Measurements from ENCODE around the gene GSG1L.
"Not testable (repeated sequence)": the region's sequence is repeated elsewhere in the genome, so short reads cannot be mapped to it uniquely, and the experiment has no call there.

GSG1L gene

DNA sequence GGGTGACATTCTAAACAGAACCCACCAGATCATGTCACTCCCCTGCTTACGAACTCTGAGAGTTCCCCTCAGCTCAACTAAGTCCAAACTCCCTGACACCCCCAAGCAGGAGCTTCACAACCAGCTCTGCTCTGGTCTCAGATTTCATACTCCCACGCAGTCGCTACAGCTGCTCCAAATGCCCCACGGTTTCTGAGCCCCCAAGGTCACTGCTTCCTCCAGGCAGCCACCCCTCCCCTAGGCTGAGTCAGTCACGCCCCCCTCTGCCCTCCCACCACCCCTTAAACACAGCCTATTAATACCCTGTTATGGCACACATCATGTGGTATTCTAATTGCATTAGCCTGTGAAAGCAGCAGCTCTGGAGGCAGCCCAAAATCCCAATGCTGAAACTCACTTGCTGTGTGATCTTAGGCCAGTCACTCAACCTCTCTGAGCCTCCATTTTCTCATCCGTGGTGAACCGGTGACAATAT, 51.5 kb downstream of the GSG1L start:
- DNase-seq: no peak

DNA sequence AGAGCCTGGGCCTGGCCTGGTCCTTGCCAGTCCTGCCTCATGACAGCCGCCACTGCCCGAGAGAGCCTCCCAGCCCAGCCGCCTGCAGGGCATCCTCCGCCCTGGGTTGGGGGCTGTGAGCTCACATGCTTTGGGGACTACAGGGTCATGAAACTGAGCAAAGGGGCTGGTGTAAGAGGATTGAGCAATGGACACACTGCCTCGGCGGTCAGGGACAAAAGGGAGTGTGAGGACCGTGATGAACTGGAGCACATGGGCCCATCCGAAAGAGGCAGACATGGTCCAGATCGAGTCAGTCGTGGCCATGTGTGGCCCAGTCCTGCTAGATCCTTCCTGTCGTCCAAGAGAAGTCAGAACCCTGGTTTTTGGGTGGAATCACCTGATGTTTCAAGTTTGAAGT, 52.3 kb downstream of the GSG1L start:
- no peak for DNase-seq

DNA sequence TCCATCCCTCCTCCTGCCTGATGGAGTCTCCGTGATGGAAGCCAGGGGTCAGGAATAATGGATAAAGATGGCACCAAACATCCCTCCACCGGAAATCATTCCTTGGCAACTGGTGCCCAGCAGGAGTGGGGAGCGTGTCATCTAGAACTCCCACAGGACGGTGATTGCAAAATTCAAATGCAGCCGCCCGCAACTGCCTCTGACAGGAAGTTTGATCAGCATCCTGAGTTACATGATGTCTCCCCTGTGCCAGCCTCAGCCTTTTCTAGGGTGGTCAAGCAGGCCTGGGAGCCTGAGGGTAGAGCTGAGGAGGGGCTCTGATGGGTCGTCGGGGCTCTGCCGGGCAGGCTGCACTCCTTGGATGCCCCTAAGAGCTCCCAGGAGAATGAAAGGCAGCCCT, 52.8 kb downstream of the GSG1L start:
- no peak for DNase-seq

DNA sequence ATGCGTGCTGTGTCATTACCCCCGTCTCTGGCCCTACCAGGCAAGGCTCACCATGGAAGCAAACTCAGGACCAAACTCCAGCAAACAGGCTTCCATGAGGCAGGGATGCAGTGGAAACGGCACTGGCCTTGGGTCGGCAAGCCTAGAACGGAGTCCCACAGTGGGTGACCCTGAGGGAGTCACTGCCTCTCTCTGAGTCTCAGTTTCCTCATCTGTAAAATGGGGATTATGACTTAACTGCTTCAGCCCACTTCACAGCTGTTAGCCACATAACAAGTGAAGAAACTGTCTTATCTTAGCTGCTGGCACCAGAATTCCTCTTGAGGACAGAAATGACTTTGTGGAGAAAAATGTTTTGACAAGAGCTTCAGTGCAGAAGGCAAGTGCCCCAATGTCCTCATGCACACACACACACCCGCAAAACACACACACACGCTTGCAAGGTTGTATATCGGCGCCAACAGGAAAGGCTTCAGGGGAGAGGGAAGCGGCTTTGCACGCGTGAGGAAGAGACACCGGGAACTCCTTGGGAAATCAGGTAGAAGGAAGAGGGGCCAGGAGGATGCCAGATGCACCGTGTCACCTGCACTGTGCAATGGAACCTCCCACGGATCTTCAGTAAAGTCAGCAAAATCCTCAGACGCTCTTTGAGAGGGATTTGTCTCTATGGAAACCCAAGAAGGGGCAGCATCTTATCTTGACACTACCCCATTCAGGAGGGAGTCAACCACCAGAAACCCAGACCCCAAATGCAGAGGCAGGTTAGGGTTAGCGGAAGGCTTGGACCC, 53.7 kb downstream of the GSG1L start:
- no peak for DNase-seq

GRCh38 chr16:28003923-28004322, 59.6 kb downstream of the GSG1L start:
- DNase-seq: no peak

GRCh38 chr16:28003021-28003865, 60.3 kb downstream of the GSG1L start:
- no peak for DNase-seq

DNA sequence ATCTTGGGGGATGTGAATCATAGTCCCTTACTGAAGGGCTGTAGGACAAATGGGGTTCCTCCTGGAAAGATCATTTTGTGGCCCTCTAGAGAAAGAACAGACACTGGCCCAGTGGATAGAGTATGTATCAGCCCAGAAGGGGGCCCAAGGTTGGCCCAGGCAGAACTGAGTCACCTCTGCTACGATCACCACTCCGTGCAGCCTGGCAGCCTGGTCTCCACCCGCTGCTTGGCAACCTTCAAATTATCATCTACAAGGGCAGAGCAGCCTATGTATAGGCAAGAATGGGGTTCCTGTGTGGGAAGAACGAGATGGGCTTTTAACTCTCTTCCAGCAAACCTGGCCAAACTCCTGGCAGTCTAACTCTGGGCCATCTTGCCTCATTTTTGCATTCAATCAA, 61.9 kb downstream of the GSG1L start:
- DNase-seq: no peak

- DNase-seq: no peak
Observed at GRCh38 chr16:28001184-28001583, 62.3 kb downstream of the GSG1L start.

- no peak for DNase-seq
Observed at GRCh38 chr16:28000314-28001169, 63.0 kb downstream of the GSG1L start.

DNA sequence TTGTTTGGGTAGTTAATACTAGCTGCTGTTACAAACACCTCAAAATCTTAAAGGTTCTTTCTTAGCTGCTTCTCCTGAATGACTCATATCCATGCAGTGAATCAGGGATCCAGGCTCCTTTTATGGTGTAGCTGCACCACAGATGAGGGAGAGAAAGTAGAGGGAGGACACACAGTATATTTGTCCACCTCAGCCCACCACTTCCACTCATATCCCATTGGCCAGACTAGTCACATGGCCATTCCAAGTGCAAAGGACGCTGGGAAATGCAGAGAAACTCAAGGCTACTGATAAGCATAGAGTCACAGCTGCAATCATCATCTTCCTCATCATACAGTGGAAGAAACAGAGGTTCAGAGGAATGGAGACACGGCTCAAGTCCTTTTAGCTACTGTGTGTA, 63.8 kb downstream of the GSG1L start:
- DNase-seq: no peak

- no peak for DNase-seq
Observed at GRCh38 chr16:27995378-27995777, 68.1 kb downstream of the GSG1L start.

DNA sequence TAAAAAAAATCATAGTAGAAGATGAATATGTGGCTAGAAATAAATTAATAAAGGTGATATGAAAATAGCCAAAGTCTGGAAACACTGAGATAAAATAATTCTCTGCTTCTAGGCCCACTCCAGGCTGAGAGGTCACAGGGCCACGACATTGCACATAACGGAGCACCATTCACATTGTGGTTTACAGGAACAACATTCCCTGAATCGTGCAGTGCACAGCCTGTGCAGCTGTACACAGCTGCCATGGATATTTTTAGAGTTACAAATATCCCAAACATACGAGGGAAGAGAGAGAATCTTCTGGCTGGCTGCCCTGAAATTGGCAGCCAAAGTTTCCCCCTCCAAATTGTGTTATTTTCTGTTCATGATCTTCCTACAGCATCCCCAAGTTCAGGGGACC, 68.8 kb downstream of the GSG1L start:
- no peak for DNase-seq

- no peak for DNase-seq
Observed at GRCh38 chr16:27993587-27993986, 69.9 kb downstream of the GSG1L start.

GRCh38 chr16:27991876-27992275, 71.6 kb downstream of the GSG1L start:
- no peak for DNase-seq

GRCh38 chr16:27985981-27986380, 77.5 kb downstream of the GSG1L start:
- DNase-seq: no peak

DNA sequence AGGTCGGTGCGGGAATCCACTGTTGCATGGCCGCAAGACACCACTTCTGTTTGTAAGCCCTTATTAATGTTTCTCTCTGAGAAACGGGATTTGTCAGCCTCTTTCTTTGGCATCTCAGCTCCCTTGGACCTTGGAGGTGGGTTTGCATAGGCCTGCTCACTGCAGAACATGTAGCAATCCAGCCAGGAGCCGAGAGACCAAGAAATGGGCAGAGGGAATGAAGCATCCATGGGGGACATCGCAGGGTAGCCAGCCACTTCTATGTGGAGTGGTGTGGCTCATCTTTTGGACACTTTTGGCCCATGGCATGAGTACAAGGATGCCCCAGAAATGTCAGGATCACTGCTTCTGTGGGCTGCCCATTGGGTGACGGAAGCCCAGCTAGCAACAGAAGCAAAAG, 79.4 kb downstream of the GSG1L start:
- DNase-seq: no peak

DNA sequence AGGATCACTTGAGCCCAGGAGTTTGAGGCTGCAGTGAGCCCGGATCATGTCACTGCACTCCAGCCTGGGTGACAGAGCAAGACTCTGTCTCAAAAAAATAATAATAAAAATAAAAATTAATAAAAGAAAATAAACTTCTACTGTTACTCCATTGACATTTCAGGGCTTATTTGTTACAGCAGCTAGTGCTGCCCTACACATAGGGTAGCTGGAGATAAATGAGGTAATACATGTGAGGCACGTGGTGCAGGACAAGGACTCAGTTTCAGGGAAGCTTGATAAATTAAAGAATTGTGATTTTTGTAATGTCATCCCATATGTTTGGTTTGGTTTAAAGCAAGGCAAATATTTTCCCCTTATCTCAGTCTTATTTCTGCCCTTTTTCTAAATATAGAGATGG, 80.3 kb downstream of the GSG1L start:
- no peak for DNase-seq

DNA sequence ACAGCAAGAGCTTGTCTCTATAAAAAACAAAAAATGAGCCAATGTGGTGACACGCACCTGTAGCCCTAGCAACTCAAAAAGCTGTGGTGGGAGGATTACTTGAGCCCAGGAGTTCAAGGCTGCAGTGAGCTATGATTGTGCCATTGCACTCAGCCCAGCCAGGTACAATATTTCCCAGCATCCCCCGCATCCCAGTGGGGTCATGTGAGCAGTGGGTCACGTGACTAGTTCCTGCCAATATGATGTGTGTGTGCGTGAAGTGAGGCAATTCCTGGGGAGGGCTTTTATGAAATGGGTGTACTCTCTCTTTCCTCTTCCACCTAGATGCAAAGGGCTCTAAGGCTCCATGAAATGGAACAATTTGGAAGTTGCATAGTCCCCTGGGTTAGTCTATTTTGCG, 81.3 kb downstream of the GSG1L start:
- DNase-seq: no peak

- no peak for DNase-seq
Observed at GRCh38 chr16:27980919-27981700, 82.4 kb downstream of the GSG1L start.

DNA sequence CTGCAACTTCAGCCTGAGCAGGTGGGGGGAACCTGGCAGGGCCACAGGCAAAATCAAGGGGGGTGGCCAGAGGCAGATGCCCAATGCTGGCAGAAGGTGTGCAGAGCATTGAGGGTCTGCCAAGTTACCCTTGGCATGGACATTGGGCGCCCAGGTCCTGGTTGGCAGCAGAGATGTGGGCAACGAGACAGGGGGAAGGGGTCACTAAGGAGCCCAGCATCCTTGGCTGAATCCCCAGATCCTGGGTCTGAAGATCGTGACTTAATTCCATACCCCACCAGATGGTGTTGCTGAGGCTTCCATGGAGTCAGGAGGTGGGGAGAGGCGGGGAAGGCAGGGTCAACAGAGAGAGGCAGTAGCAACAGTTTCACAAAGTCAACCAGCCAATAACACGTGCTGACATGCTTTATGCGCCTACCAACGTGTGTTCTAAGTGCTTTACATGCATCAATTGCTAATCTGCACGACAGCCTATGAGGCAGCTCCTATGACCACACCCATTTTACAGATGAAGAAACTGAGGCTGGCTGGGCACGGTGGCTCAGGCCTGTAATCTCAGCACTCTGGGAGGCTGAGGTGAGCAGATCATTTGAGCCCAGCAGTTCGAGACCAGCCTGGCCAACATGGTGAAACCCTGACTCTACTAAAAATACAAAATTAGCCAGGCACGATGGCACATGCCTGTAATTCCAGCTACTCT, 83.3 kb downstream of the GSG1L start:
- DNase-seq: no peak

DNA sequence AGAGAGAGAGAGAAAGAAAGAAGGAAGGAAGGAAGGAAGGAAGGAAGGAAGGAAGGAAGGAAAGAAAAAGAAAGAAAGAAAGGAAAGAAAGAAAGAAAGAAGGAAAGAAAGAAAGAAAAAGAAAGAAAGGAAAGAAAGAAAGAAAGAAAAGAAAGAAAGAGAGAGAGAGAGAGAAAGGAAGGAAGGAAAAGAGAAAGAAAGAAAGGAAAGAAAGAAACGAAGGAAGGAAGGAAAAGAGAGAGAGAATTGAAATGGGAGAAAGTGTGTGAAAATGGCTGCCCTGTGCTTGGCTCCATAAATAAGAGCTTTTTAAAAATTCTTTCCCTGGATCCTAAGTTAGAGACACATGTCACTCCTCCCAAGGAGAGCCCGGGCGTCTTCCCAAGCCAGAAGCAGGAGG, 83.8 kb downstream of the GSG1L start:
- DNase-seq: not testable (repeated sequence)

DNA sequence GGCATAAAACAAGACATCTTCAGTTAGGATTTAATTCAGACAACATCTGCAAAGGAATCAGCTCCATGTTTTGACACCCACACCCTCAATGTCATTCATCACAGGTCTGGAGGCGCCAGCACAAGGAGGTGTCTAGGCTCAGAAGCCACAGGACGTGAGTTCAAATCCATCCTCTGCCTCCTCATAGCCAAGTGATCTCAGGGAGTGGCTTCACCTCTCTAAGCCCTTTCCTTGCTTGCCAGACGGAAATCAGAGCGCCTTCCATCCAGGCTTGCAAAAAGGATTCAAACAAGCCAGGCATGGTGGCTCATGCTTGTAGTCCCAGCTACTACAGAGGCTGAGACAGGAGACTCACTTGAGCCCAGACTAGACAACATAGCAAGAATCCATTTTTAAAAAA, 84.6 kb downstream of the GSG1L start:
- DNase-seq: no peak
